GM19238 (cell line): ENCODE results near the gene EFCAB14.
"Not testable (repeated sequence)": the region's sequence is repeated elsewhere in the genome, so short reads cannot be mapped to it uniquely, and the experiment has no call there.

Experiments used
- DNase-seq: peaks from one replicate; pipeline ENCODE4 v3.0.0; 2011; ENCODE audit warnings: low spot score; ENCODE audit not compliant: insufficient read length

EFCAB14 gene

DNA sequence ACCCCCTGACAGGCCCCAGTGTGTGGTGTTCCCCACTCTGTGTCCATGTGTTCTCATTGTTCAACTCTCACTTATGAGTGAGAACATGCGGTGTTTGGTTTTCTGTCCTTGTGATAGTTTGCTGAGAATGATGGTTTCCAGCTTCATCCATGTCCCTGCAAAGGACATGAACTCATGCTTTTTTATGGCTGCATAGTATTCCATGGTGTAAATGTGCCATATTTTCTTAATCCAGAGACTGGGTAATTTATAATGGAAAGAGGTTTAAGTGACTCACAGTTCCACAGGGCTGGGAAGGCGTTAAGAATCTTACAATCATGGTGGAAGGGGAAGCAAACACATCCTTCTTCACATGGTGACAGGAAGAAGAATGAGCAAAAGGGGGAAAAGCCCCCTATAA is 64.2 kb downstream of the EFCAB14 start:
- not testable (repeated sequence) for DNase-seq

- no peak for DNase-seq
These were observed 64.9 kb downstream of the EFCAB14 start for GRCh38 chr1:46654012-46654411.

- DNase-seq, result no peak
These were observed 65.4 kb downstream of the EFCAB14 start for GRCh38 chr1:46653405-46653958.

DNA sequence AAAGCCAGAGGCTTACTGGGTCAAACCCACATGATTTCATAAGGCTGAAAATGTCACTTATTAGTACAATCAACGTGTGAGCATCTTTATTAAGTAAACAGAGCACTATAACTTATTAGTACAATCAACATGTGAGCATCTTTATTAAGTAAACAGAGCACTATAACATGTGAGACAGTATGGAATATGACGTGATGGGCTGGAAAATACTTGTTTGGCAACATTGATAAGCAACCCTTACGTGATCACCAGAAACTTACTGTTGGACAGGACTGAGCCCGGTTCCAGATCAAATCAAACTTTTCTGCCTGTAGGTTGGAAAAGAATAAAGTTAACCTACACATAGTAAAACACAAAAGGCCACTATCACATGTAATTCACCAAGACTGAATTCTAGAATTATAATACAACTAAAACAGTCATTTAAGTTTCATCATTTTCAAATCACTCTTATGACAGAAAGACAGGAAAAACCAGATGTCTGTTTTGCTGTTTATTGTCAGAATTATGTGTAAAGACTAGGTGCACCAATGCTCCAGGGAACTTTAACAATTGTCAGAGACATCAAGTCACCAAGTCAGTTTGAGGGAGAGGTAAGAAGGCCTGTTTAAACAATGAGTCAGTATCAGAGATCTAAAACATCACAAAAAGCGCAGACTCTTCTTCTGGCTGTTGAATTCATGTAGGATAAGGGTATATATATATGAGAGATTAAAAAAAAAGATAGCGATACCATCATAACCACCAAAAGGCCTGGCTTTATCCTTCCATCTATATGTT is 66.4 kb downstream of the EFCAB14 start:
- DNase-seq, result no peak

DNA sequence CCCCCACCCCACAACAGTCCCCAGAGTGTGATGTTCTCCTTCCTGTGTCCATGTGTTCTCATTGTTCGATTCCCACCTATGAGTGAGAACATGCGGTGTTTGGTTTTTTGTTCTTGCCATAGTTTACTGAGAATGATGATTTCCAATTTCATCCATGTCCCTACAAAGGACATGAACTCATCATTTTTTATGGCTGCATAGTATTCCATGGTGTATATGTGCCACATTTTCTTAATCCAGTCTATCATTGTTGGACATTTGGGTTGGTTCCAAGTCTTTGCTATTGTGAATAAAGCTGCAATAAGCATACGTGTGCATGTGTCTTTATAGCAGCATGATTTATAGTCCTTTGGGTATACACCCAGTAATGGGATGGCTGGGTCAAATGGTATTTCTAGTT is 67.8 kb downstream of the EFCAB14 start:
- DNase-seq, result not testable (repeated sequence)

- DNase-seq, result no peak
These were observed 68.4 kb downstream of the EFCAB14 start for GRCh38 chr1:46650491-46650890.

- DNase-seq, result no peak
These were observed 69.2 kb downstream of the EFCAB14 start for GRCh38 chr1:46649764-46650163.

GRCh38 chr1:46647611-46648010 is 71.3 kb downstream of the EFCAB14 start:
- no peak for DNase-seq

DNA sequence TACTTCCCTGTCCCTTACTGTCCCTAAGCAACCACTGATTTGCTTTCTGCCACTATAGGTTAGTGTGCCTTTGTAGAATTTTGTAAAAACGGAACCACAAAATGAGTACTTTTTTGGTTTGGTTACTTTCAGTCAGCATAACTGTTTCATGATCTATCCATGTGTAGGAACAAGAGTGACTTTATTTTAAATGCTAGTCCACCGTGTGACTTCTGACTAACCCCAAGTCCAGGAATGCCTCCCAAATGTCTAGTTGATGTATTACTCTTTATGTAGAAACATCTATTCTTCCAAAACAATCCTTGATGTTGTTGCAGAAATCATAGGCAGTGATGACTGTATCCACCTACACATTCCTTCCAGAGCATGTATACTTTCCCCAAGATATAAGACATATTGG is 72.1 kb downstream of the EFCAB14 start:
- no peak for DNase-seq

- no peak for DNase-seq
These were observed 72.6 kb downstream of the EFCAB14 start for GRCh38 chr1:46646331-46646730.

DNA sequence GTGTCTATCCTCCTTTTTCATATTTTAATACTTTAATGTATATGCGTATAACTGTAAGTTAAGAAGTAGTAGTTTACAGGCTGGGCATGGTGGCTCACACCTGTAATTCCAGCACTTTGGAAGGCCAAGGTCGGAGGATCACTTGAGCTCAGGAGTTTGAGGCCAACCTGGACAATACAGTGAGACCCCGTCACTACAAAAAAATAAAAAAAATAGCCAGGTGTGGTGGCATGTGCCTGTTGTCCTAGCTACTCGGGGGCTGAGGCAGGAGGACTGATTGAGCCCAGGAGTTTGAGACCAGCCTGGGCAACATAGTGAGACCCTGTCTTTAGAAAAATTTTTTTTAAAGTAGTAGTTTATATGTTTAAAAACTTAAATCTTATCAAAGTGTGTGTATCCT is 73.1 kb downstream of the EFCAB14 start:
- no peak for DNase-seq

DNA sequence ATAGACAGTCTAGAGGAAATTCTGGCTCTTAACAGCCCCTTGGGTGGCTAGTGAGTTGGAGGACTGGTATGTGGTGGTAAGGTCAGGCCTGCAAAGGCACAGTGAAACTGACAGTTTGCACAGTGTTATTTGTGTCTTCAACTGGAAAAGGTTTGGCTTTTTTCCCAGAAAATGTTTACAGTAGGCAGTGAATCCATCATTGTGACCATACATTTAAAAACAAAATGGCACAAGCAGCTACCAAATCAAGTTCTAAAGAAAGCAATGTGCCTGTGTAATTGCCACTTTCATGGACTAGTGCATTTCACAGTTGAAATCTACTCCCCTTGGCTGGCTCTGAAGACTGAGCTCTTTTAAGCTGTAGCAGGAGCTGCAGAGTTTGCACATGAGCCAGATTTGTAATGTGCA is 75.5 kb downstream of the EFCAB14 start:
- DNase-seq, result no peak

- no peak for DNase-seq
These were observed 76.7 kb downstream of the EFCAB14 start for GRCh38 chr1:46642115-46642680.

- no peak for DNase-seq
These were observed 79.4 kb downstream of the EFCAB14 start for GRCh38 chr1:46639547-46639946.

- DNase-seq, result no peak
These were observed 80.0 kb downstream of the EFCAB14 start for GRCh38 chr1:46638921-46639320.

GRCh38 chr1:46637444-46638083 is 81.3 kb downstream of the EFCAB14 start:
- no peak for DNase-seq

DNA sequence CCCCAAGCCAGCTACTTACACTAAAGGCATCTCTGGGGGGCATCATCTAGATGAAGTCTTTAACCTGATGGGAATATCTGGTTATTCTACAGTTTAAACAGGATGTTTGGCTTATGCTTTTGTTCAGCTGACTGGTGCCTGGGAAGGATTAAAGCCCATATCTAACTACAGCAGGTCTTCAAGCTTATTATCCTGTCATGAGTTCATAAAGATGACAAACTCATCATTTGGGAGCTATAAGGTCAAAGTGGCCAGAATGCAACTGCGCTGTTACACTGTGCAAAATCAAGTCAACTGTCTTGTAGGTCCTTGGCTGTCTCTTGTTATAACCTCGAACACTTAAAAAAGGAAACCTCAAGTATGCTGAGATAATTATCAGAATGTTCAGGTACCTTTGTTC is 83.7 kb downstream of the EFCAB14 start:
- DNase-seq, result no peak

DNA sequence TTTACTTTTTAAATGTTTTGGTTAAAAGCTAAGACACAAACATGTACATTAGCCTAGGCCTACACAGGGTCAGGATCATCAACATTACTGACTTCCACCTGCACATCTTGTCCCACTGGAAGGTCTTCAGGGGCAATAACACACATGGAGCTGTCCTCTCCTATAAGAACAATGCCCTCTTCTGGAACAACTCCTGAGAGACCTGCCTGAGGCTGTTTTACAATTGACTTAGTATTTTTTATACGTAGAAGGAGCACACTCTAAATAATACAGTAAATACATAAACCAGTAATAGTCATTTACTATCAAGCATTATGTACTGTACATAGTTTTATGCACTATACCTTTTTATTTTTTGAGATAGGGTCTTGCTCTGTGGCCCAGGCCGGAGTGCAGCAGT is 88.2 kb downstream of the EFCAB14 start:
- no peak for DNase-seq
